HG02943 (cell line): Measurements from ENCODE around the gene ZNF688.

Experiments
- ATAC-seq: cut with Tn5 transposase; IDR thresholded peaks from one replicate; pipeline ENCODE4 v1.9.1; 2021; ENCODE audit warnings: mild to moderate bottlenecking, low read depth, moderate library complexity; ENCODE audit not compliant: unreplicated experiment

Gene ZNF688

DNA sequence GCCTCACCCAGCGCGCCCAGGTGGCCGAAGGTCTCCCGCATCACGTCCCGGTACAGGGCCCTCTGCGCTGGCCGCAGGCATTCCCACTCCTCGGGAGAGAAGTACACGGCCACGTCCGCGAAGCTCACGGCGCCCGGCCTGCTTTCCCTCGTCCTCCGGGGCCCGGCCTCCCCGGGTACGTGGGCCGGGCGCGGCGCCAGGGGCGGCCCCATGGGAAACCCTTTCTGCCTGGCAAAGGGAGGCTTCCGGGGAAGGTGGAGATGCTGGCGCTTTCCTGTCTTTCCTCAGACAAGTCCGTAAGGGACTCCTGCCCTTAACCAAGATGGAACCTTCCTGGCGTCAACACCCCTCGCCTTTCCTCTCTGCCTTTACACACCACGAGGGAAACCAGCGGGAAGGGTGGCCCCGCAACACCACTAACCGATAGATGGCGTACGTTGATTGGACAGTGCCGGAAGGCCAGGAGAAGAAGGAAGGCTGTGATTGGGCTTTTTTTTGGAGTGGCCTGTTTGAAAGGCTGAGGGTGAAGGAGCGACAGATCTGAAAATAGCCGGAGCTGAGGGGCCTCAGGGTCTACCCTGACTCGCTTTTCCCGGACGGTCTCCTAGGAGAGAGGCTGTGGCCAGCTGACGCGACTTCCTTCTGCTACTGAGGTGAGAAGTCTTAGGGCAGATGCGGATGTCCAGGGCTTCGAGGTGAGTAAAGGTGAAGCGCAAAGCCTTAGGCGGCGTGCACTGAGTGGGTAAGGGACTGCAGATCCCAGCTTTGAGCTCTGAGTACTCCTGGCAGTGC, 14.1 kb upstream of the ZNF688 start, which contains the start of gene ZNF785:
Gene ZNF785, minus strand, starts transcription at position 298 of the 792 bp plus-strand sequence. Its CDS starts 86 bp downstream, at position 212.
- ATAC-seq = peak; percentile 93

DNA sequence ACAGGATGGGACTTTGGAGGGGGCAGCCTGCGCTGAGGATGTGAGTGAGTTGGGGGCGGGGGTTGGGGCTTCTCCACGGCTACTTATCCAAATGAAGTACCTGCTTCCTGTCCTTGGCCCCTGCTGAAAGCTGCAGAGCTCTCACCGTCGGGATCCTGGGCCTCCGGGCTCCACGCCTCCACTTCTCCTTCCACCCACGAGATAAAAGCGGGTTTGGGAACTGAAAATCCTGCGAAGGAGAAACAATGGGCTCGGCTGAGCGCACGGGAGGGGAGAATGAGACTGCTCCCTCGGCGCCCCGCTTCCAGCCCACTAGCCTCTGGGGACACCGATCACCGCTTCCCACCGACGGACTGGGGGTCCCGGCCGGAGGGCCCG, 13.5 kb upstream of the ZNF688 start:
- peak; percentile 27 for ATAC-seq

DNA sequence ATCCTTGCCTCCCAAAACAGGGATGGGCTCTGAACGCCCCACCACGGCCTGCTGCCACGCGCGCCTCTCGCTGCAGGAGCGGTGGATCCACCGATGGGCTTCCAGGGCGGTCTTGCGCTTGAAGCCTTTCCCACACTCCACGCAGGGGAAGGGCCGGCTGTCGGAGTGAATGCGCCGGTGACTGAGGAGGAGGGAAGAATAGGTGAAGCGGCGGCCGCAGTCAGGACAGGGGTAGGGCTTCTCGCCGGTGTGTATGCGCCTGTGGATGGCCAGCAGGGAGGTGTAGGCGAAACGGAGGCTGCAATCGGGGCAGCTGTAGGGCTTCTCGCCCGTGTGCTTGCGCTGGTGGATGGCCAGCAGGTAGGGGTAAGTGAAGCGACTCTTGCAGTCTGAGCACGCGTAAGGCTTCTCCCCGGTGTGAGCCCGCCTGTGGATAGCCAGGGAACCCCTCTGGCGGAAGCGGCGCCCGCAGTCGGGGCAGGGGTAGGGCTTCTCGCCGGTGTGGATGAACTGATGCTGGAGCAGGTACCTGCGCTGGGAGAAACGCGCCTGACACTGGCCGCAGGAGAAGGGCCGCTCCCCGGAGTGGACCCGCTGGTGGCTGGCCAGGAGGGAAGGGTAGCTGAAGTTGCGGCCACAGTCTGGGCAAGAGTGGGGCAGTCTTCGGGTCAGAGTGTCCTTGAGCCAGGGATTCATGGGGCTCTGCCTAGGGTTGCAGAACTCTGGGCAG, 11.3 kb upstream of the ZNF688 start:
- ATAC-seq = no peak

DNA sequence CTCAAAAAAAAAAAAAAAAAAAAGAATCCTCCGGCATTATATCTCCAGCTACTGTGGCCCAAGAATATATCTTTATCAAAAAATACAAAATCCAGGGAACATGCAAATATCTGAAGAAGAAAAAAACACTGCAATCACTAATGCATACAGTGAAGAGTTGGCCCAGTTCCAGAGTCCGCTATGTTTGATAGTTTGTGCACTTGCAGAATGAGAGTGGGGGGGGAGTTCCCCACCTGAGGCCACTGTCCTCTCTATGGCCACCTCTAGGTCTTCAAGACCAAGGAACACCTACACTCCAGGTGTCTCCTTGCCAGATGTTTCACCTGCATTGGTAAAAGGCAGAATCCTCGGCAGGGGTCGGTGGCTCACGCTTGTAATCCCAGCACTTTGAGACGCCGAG, 9.9 kb upstream of the ZNF688 start:
- ATAC-seq = no peak

GRCh38 chr16:30574678-30575077, 3.2 kb upstream of the ZNF688 start:
- no peak for ATAC-seq

DNA sequence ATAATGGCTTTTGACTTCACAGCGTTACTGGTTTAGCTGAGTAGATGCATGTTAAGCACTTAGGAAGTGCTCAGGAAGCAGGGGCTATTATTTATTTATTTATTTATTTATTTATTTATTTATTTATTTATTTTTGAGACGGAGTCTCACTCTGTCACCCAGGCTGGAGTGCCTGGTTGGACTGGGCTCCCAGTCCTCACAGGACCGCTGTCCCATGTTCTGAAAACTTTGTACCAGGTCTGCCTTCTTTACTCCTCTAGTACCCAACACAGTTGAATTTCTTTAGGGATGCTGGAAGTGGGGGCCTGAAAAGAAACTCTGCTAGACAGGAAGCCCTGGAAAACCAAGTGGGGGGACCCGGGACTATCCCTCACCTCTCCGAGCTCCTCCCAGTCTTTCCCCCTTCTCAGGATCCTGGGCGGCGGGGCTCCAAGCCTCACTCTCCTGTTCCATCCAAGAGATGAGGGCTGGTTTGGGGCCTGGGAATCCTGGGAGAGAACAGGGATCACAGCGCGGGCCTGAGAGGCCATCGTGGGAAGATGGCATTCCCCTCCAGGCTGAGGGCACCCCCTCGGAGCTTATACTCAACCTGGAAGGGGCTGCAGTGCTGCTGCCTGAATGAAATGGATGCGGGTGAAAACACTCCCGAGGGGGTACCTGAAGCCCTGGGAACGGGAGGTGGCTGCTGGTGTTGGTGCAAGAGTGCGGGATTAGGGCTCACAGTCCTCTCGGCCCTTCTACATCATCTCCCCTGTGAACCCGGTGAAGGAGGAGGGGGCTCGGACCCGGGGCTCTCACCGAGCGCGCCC, 674 bp downstream of the ZNF688 start:
- no peak for ATAC-seq

- ATAC-seq = no peak
These were observed 1.5 kb downstream of the ZNF688 start for GRCh38 chr16:30569746-30570635.

GRCh38 chr16:30569281-30569680, 2.2 kb downstream of the ZNF688 start:
- no peak for ATAC-seq

DNA sequence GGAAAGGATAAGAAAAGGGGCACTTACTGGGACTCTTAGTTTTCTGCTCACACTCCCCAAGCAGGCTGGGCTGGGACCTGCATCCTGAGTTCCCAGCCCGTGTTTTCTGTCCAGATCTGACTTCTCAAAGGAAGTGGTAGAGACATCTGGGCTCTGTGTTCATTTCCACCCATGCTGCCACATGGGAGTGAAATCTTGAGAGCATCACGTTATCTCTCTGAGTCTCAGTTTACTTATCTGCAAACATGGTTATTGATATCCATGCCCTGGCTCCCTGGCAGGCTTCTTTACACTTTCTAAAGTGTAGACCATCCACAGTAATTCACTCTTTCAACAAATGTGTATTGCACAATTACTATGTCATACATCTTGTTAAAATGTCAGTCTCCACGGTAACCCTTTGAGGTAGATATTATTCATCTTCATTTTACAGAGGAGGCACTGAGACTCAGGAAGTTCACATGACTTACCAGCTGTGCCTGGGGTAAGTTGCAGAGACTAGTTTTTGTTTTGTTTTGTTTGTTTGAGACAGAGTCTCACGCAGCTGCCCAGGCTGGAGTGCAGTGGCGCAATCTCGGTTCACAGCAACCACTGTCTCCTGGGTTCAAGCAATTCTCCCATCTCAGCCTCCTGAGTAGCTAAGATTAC, 3.4 kb downstream of the ZNF688 start:
- ATAC-seq = no peak

DNA sequence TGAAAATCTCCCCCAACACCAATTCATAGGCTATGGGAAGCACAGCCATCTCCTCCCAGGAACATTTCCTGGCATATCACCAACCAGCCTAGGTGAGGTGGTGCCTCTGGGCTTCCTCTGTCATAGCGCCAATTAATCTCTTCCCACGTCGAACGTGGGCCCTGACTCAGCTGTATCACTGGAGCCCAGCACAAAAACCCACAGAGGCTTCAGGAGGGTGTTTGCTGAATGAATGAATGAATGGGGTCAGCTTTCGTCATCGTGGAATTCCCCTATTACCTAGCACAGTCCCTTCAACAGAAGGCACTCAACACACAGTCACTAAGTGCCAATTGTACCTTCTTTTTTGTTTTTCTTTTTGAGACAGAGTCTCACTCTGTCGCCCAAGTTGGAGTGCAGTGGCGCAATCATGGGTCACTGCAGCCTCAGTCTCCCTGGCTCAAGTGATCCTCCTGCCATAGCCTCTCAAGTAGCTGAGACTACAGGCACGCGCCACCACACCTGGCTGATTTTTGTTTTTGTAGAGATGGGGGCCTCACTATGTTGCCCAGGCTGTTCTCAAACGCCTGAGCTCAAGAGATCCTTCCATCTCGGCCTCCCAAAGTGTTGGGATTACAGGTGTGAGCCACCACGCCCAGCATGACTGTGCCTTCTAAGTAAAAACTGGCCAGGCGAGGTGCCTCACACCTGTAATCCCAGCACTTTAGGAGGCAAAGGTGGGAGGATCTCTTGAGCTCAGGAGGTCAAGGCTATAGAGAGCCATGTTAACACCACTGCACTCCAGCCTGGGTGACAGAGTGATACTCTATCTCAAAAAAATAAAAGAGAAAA, 4.1 kb downstream of the ZNF688 start:
- no peak for ATAC-seq

DNA sequence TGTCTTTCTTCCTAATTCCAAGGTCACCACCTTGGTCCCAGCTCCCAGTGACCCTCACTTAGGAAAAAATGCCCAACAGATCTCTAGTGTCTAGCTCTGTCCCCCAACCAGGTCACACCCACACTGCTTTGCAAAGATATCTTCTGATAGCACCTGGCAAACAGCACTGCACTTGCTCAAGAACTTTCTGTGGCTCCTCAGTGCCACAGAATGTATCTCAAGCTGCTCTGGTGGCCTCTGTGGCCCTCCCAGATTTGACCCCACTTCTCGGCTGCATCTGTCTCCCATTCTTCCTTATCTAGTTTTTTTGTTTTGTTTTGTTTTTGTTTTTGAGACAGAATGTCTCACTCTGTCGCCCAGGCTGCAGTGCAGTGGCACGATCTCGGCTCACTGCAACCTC, 5.0 kb downstream of the ZNF688 start:
- ATAC-seq = no peak

- ATAC-seq = no peak
These were observed 5.5 kb downstream of the ZNF688 start for GRCh38 chr16:30565984-30566383.

GRCh38 chr16:30565526-30565925, 6.0 kb downstream of the ZNF688 start:
- ATAC-seq = no peak

GRCh38 chr16:30562021-30562420, 9.5 kb downstream of the ZNF688 start:
- ATAC-seq = no peak

DNA sequence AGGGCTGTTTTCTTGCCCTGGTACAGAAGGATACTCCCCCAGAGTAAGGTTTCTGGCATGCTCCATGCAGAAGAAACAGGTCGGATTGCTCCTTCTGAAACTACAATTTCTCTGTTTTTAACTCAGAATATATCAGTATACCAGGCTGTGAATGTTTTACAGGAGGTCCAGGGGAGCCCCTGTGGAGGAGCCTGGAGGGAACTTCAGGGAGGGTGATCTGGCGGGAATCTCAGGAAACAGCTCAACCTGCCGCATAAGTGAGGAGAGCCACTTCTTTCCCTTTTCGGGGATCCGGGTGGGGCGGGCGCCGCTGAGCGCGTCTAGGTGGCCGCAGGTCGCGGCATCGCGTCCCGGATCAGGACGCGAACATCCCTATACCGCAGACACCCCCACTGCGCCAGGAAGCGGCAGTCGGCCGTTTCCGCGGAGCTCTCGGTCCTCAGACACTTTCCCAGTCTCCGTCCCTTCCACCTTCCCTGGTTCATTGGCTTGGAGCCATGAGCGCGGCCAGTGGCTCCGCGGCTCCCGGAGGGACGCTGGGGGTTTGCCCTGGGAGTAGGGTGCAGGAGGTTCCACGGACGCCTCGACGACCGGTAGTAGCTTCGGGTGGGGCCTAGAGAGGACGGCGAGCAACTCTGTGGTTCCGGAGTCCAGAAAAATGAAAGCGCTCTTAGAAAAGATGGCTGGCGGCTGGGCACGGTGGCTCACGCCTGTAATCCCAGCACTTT, 10.3 kb downstream of the ZNF688 start:
- ATAC-seq = no peak

GRCh38 chr16:30559690-30560089, 11.8 kb downstream of the ZNF688 start:
- ATAC-seq = no peak

DNA sequence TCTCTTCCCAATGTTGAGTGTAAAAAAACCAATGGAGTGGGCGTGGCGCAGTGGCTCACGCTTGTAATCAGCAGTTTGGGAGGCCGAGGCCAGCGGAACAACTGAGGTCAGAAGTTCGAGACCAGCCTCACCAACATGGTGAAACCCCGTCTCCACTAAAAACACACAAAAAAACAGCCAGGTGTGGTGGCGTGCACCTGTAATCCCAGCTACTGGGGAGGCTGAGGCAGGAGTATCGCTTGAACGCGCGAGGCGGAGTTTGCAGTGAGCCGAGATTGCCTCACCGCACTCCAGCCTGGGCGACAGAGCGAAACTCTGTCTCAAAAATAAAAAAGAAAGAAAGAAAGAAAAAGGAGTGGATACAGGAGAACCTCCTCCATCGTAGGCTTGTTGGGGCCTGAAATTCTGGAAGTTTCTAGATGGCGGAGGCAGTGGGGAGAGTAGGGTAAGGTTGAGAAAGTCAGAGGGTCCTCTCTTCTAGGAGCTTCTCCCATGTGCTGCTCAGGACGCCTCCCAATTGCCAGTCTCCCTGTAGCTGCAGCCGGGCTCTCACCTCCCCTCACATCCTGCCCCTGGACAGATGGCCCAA, 12.6 kb downstream of the ZNF688 start:
- ATAC-seq = no peak
